Mucosa of gallbladder (tissue), 1 donor: Measurements from ENCODE around the gene MT3. TPM values are rescaled to one million over a fixed set of nuclear protein-coding genes. Genes with fewer than 3 reads are reported as not detected.
"Not testable (repeated sequence)": the region's sequence is repeated elsewhere in the genome, so short reads cannot be mapped to it uniquely, and the experiment has no call there.

Experiments
- DNase-seq: peaks from one replicate; pipeline ENCODE4 v3.0.0-alpha.2; 2020; ENCODE audit warnings: low spot score
- total RNA-seq: library from RNA; stranded (reverse); gene quantifications from one replicate; pipeline ENCODE4 v1.2.1, GENCODE V29; 2021
- donor health status: DM: no; HTN: no; CAD: no.

Gene MT3
- total RNA-seq, 1 donor from 2014 or later: 1.4 TPM

DNA sequence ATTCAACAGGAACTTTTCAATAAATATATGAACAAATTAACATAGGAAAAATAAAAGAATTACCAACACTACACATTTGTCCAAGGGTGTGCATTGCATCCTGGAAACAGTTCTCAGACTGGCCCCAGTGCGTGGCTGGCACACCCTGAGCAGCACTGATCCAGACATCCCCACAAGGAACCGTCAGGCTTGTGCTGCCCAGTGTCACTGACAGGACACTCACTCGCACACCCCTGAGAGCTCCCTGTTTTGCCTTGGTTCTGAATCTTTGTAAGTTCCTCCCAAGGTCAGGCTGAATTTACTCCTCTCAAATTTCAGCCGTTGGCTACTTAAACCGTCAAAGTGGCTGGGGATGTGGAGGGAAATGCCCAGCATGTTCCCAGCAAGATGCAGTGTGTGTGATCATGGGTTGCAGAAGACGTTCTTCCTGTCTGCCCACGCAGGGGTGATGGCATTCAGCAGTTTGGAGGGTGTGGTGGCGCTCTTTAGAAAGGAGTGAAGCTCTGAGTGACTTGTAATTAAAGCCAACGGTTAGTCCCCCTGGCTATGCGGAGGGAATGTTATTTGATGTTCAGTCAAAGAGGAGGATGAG is 20.8 kb downstream of the MT3 start:
- DNase-seq: peak; percentile 33

DNA sequence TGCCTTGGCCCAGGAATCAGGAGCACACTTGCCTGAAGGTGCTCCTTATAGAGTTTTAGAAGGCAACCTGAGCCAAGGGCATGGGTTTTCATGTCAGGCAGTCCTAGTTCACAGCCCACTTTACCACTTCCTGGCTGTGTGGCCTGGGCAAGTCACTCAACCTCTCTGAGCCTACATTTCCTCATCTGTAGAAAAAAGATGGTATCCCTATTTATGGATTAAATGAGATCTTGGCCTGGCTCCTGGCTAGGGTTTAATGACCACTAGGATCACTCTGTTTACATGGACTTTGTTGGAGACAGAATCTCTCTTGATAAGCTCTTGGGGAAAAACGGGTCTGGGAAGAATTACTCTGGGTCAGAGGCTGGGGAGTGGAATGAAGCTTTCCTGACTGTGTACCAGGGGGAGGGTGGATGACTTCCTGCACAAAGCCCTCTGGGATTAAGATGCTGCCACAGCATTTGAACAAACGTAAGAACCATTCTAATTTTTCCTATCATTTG is 21.3 kb downstream of the MT3 start:
- DNase-seq: no peak

DNA sequence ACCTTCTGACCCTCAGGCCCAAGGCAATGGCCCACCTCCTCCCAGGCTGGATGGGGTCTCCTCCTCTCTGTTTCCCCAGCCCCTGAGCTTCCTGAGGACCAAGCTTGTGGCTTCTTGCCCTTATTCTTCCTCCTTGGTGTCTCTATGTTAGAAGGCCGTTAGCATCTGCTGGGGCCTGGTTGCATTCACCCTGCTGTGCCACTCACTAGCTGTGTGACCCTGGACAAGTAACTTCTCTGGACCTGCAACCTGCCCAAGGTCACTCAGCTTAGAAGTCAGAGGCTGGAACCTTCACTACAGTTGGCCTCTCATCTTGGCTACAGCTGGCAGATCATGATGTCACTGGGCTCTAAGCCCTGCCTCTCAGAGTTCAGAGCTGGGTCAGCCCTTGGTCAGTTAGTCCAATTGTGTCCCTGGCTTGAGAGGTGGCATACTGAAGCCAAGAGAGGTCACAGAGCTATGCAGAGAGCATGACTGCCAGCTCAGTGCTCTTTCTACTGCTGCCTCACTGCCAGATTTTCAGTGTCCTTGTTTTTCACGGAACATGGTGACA is 22.0 kb downstream of the MT3 start:
- no peak for DNase-seq

DNA sequence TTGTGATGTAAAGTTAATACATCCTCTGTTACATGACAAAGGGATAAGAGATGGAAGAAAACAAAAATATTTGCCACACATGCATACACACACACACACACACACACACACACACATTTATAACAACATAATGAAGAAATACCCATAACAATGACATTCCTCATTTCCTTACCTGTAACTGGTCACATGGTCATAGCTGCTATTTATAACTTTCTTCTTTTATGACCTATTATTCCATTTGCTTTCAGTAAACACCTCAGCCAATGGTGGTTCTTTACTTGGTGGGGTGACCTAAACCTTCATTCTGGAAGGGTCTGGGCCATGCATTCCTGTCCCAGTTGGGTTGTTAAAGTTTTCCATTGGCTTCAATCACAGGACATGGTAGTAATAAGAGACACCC is 24.4 kb downstream of the MT3 start:
- DNase-seq: no peak

DNA sequence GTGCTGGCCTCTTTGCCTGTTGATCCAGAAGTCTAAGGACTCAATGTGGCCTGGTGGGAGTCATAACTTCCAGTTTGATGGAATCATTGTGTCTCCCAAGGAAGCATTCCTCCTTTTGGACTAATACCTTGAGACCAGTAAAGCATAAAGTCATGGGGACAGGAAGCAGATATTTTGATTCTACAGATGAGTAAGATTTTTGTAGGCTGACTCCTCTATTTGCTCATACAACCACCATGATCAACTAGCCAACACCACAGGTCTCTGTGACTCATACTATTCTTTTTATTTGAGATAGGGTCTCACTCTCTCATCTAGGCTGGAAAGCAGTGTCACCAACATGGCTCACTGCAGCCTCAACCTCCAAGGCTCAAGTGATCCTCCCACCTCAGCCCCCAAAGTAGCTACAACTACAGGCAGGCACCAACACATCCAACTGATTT is 25.2 kb downstream of the MT3 start:
- DNase-seq: no peak

DNA sequence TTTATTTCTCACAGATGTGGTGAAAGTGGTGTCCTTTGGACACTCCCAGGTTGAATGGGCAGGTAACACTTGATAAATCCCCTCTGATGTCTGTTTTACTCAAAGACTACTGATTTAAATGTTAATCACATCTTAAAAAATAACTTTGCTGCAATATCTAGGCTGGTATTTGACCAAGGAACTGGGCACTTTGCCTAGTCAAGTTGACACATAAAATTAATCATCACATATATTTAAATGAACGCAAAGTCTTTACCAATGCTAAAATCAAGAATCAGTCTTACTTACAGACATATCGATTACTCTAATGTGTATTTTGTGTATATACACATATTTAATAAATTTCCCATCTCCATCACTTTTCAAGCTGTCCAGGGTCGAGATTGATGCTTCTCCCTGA is 26.0 kb downstream of the MT3 start:
- DNase-seq: no peak

DNA sequence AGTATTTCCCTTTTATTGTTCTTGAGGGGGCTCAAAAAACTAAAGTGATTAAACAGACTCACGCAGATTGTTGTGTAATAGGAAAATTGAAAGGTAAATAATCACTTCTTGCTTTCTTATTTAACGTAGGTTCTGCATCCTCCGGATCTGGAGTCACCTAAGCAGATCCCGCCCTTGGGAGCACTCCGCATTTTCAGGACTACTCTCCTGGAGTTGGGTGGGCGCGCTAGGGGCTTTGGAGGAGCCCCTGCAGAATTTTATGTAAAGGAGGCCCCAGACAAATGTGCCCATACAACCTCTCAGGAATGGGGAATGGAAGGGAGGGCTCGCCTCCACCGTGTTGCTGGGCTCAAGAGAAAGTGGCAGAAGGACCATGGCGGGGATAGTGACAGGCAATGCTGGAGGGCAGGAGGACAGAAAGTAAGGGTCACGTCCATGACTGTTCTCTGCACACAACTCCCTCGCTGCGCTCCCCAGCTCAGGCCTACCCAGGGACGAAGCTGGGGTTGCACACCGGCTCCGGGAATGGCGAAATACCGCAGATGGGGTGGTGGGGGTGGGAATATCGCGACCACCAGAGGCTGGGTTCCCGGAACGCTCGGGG is 27.4 kb downstream of the MT3 start:
- no peak for DNase-seq

DNA sequence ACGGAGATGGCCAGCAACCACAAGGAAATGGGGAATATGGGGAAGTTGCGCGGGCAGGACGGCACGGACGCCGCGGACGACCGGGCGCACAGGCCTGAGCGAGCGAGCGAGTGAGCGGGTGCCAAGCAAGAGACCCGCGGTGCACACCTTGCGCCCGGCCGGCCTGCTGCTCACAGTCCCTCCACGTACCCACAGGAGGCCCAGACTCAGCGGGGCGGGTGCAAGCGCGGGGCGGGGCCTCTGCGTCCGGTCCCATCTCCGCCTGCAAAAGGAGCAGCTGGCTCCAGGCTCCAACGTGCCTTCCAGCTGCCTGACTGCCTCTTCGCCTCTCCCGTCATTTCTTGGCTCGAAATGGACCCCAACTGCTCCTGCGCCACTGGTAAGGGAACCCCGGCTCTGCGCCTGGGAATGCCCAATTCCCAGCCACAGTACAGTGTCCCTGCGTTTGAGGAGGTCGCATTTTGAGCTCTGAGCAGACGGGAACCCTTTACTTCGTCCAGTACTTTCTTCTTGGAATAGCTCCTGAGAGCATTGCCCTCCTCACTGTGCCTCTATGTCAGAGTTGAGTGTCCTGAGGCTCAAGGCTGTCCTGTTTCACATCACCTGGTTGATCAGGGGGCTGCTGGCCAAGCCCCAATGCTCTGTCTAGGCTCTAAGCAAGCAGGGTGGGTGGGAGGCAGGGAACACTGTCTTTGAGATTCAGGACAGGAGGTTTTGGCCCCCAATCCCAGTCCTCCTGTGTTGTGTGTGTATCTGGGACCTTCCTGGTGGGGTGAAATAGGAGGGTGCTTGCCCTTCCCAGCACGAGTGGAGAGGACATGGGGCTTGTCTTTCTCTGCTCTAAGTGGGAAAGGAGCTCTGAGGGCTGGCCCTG is 28.1 kb downstream of the MT3 start:
- DNase-seq: peak; percentile 67

DNA sequence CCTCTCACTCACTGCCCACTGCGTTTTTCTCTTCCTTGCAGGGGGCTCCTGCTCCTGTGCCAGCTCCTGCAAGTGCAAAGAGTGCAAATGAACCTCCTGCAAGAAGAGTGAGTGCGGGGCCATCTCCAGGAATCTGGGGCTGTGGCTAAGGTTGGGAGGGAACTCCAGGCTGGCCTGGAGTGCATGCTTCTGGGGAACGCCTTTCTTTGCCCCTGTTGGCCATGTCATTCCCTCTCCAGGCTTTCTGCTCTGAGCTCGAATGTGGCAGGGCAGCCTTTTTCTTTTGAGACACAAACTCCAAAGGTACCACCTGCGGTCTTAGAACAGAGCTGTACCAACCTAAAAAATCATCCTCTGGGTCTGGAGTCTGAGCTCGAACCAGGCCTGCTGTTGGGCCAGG is 28.8 kb downstream of the MT3 start:
- no peak for DNase-seq

DNA sequence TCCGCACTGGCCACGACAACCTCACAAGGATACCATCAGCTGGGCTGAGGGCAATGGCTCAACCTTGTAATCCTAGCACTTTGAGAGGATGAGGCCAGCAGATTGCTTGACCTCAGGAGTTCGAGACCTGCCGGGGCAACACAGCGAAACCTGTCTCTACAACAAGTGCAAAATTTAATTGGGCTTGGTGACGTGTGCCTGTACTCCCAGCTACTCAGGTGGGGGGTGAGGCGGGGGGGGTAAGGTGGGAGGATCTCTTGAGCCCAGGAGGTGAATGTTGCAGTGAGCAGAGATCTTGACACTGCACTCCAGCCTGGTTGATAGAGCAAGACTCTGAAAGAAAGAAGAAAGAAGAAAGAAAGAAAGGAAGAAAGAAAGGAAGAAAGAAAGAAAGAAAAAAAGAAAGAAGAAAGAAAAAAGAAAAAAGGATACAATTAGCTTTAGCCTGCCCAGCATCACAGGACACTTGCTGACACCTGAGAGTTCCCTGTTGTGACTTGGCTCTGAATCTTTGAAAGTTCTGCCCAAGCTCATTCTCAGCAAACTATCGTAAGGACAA is 31.1 kb downstream of the MT3 start:
- no peak for DNase-seq

DNA sequence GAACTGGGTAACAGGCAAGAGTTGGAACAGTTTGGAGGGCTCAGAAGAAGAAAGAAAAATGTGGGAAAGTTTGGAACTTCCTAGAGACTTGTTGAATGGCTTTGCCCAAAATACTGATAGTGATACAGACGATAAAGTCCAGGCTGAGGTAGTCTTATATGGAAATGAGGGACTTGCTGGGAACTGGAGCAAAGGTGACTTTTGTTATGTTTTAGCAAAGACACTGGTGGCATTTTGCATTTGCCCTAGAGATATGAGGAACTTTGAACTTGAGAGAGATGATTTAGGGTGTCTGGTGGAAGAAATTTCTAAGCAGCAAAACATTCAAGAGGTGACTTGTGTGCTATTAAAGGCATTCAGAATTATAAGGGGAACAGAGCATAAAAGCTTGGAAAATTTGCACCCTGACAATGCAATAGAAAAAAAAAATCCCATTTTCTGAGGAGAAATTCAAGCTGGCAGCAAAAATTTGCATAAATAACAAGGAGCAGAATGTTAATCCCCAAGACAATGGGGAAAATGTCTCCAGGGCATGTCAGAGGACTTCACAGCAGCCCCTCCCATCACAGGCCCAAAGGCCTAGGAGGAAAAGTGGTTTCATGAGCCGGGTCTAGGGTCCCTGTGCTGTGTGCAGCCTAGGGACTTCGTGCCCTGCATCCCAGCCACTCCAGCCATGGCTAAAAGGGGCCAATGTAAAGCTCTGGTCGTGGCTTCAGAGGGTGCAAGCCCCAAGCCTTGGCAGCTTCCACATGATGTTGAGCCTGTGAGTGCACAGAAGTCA is 32.5 kb downstream of the MT3 start:
- DNase-seq: not testable (repeated sequence)

DNA sequence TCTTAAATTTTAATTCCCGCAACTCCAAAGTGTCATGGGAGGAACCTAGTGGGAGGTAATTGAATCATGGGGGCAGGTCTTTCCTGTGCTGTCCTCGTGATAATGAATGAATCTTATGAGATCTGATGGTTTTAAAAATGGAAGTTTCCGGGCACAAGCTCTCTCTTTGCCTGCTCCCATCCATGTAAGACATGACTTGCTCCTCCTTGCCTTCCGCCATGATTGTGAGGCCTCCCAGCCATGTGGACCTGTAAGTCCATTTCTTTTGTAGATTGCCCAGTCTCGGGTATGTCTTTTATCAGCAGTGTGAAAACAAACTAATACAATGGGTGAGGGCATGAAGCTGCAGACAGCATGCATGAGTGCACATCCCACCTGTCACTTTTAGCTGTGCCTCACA is 33.9 kb downstream of the MT3 start:
- DNase-seq: not testable (repeated sequence)

DNA sequence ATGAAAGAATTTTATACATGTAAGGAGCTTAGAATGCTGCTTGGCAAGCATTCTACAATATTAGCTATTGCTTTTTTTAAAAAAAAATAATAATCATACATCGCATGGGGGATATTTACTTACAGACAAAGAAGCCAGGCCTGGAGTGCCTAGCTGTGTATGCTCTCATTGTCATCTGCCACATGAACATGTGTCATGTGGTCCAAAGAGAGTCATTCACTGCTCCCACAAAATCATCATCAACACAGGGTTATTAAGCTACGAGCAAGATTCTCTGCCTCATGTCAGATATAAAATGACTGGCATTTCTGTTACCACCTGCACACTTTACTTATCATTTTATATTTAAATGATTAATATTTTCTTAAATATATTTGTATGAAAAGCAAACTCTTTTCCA is 34.3 kb downstream of the MT3 start:
- DNase-seq: no peak

DNA sequence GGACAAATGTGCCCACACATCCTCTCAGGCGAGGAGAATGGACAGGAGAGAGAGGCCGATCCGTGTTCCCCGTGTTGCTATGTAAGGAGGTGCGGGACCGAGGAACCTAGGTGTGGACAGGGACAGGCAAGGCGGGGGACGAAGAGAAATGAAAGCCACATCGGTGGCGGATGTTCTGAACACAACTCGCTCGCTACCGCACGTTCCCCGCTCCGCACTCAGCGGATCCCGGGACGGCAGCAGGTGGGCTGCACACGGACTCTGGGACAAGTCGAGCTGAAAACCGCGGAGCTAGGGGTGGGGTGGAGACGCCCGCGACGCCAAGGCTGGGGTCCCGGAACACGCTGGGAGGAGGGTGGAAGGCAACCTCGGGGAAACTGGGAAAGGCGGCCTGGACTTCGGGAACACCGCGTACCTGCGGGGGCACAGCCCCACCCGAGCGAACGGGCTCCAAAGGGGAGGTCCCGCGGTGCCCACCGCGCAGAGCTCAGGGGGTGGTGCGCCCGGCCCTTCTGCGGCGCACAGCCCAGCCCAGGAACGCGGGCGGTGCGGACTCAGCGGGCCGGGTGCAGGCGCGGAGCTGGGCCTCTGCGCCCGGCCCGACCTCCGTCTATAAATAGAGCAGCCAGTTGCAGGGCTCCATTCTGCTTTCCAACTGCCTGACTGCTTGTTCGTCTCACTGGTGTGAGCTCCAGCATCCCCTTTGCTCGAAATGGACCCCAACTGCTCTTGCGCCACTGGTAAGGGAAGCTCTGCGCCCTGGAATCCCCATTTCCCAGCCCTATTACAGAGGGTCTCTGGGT is 36.0 kb downstream of the MT3 start, which contains the start of gene MT1E:
MT1E (plus strand) TSS at position 642 of the 803 bp plus-strand sequence; CDS start at position 713, 71 bp downstream.
- DNase-seq: peak; percentile 60

DNA sequence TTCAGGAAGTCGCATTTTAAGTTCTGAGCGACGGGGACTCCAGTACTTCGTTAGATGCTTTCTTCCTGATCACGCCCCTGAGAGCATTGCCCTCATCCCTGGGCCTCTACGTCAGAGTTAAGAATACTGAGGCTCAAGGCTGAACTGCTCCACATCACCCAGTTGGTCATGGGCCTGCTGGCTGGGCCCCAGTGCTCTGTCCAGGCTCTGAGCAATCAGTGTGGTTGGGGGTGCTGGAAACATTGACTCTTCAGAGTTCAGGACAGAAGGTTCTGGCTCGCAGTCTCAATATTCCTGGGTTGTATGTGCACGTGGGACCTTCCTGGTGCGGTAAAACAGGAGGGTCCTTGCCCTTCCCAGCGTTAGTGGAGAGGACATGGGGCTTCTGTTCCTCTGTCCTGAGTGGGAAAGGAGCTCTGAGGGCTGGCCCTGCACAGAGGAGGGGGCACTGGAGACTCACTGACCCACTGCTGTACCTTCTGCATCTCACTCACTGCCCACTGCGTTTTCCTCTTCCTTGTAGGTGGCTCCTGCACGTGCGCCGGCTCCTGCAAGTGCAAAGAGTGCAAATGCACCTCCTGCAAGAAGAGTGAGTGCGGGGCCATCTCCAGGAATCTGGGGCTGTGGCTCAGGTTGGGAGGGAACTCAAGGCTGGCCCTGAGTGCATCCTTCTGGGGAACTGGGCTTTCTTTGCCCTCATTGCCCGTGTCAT is 36.8 kb downstream of the MT3 start:
- DNase-seq: peak; percentile 57

DNA sequence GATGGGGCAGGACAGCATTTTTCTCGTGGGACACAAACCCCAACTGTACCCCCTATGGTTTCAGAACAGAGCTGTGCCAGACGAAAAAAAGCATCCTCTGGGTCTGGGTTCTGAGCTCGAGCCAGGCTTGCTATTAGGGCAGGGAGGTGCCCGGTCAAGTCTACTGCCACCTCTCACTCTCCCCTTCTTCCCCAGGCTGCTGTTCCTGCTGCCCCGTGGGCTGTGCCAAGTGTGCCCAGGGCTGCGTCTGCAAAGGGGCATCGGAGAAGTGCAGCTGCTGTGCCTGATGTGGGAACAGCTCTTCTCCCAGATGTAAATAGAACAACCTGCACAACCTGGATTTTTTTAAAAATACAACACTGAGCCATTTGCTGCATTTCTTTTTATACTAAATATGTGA is 37.4 kb downstream of the MT3 start:
- no peak for DNase-seq

DNA sequence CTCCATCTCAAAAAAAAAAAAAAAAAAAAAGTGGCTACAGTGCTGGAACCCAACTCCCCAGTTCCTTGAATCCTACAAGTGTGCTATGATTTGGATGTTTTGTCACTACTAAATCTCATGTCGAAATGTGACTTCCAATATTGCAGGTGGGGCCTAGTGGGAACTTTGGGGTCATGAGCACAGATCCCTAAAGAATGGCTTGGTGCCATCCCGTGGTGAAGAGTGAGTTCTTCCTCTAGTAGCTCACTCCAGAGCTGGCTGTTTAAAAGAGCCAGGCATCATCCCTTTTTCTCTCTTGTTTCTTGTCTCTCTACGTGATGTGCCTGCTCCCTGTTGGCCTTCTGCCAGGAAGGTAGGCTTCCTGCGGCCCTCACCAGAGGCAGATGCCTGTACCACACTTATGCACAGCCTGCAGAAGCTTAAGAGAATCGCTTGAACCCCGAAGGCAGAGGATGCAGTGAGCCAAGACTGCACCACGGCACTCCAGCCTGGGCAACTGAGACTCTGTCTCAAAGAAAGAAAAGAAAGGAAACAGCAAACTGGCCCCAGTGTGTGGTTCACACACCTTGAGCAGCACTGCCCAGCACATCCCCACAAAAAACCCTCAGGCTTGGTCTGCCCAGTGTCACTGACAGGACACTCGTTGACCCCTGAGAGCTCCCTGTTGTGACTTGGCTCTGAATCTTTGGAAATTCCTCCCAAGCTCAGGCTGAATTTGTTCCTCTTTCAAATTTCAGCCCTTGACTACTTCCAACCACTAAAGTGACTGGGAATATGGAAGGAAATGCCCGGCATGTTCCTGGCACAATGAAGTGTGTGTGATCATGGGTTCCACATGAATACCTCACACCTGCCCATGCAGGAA is 39.4 kb downstream of the MT3 start:
- DNase-seq: no peak

DNA sequence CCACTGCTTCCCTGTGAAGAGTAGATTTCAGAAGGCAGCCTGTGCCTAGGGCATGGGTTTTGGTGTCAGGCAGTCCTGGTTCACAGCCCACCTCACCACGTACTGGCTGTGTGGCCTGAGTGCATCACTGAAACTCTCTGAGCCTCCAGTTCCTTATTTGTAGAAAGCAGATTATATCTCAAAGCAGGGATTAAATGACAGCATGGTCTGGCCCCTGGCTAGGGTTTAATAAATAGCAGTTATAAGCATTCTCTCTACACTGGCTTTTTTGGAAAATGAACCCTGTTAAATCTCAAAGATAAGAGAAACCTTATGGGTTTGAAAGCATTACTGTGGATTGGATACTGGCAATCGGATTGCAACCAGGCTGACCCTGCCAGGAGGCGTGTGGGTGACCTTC is 40.2 kb downstream of the MT3 start:
- no peak for DNase-seq

DNA sequence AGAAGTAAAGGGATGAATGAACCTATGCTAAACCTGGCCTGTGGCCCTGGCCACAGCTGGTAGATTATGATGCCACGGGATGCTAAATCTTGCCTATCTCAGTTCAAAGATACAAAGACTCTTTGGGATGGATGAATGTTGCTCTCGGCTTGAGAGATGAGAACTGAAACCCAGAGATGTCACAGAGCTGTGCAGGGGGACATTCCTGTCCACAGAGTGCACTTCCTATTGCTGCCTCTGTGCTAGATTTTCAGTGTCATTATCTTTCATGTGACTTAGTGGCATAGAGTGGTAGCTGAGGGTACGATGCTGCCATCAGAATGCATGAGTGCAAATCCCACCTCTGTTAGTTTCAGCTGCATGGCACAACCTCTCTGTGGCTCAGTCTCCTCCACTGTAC is 40.8 kb downstream of the MT3 start:
- no peak for DNase-seq
